ENCODE data around the gene KAT6B.
"Not testable (repeated sequence)": the region's sequence is repeated elsewhere in the genome, so short reads cannot be mapped to it uniquely, and the experiment has no call there.

The KAT6B gene

GRCh38 chr10:74826142-74827044 lies at the start of gene KAT6B:
Gene KAT6B, plus strand, starts transcription at chr10:74826600. Its CDS starts 16,258 bp downstream, at chr10:74842858.
- peak; percentile 94 for DNase-seq

GRCh38 chr10:74778436-74779094 lies 47.8 kb upstream of the KAT6B start:
- no peak for DNase-seq

GRCh38 chr10:74781870-74782269 lies 44.5 kb upstream of the KAT6B start:
- DNase-seq = not testable (repeated sequence)

- DNase-seq = no peak
These were observed 41.9 kb upstream of the KAT6B start for GRCh38 chr10:74784462-74784861.

GRCh38 chr10:74786126-74786525 lies 40.3 kb upstream of the KAT6B start:
- DNase-seq = no peak

- no peak for DNase-seq
These were observed 38.9 kb upstream of the KAT6B start for GRCh38 chr10:74787457-74787856.

GRCh38 chr10:74791979-74792378 lies 34.4 kb upstream of the KAT6B start:
- not testable (repeated sequence) for DNase-seq

GRCh38 chr10:74792726-74793125 lies 33.7 kb upstream of the KAT6B start:
- no peak for DNase-seq

- not testable (repeated sequence) for DNase-seq
These were observed 33.2 kb upstream of the KAT6B start for GRCh38 chr10:74793240-74793639.

GRCh38 chr10:74794531-74794930 lies 31.9 kb upstream of the KAT6B start:
- DNase-seq = no peak

- DNase-seq = no peak
These were observed 28.9 kb upstream of the KAT6B start for GRCh38 chr10:74797550-74797949.

GRCh38 chr10:74799721-74800221 lies 26.6 kb upstream of the KAT6B start:
- DNase-seq = no peak

GRCh38 chr10:74801447-74801846 lies 25.0 kb upstream of the KAT6B start:
- no peak for DNase-seq

- no peak for DNase-seq
These were observed 17.9 kb upstream of the KAT6B start for GRCh38 chr10:74808501-74808900.

- DNase-seq = no peak
These were observed 16.3 kb upstream of the KAT6B start for GRCh38 chr10:74810087-74810486.

GRCh38 chr10:74813381-74814259 lies 12.8 kb upstream of the KAT6B start:
- no peak for DNase-seq

- no peak for DNase-seq
These were observed 11.6 kb upstream of the KAT6B start for GRCh38 chr10:74814797-74815196.

GRCh38 chr10:74816824-74817498 lies 9.4 kb upstream of the KAT6B start:
- DNase-seq = no peak

GRCh38 chr10:74821501-74821900 lies 4.9 kb upstream of the KAT6B start:
- no peak for DNase-seq

- DNase-seq = no peak
These were observed 4.3 kb upstream of the KAT6B start for GRCh38 chr10:74822101-74822500.

GRCh38 chr10:74822521-74823089 lies 3.8 kb upstream of the KAT6B start:
- no peak for DNase-seq

GRCh38 chr10:74823791-74824183 lies 2.6 kb upstream of the KAT6B start:
- no peak for DNase-seq

All from 8988T (cell line).